Renal pelvis (tissue), 4 donors: ENCODE results near the gene TMEM53. TPM values are rescaled to one million over a fixed set of nuclear protein-coding genes. Genes with fewer than 3 reads are reported as not detected.

Experiments
- DNase-seq: peaks from one replicate; pipeline ENCODE4 v3.0.0-alpha.2; 2013
- polyA plus RNA-seq, 3 donors: library from polyadenylated mRNA; unstranded; fragments of 120-200 nt; gene quantifications; one replicate each; pipeline ENCODE4 v1.2.1, GENCODE V29; 2013; ENCODE audit not compliant: insufficient read length in 3 of 3

Gene TMEM53
- polyA plus RNA-seq, 3 donors: 13.3 to 17.0 (median 15.7) TPM

DNA sequence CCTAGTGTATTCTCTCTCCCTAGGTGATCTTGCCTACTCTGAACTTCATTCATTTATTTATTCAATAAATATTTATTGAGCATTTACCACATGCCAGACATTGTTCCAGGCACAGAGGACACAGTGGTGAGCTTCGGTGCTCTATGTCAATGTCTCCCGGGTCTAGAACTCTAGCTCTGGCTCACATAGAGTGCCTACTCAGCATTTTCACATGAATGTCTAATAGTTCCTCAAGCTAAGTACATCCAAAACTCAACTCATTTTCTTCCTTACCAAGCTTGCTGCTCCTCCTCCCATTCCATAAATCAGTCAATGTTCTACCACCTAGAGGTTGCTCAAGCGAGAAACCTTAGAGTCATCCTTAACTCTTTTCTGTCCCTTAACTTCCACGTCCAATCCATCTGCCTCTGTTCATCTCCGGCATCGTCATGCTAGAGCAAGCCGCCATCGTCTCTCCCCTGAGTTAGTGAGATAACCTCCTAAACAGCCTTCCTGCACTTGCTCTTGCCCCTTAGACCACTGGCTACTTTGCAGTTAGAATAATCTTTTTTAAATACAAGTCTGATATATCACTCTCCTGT lies 67.5 kb downstream of the TMEM53 start:
- no peak for DNase-seq

DNA sequence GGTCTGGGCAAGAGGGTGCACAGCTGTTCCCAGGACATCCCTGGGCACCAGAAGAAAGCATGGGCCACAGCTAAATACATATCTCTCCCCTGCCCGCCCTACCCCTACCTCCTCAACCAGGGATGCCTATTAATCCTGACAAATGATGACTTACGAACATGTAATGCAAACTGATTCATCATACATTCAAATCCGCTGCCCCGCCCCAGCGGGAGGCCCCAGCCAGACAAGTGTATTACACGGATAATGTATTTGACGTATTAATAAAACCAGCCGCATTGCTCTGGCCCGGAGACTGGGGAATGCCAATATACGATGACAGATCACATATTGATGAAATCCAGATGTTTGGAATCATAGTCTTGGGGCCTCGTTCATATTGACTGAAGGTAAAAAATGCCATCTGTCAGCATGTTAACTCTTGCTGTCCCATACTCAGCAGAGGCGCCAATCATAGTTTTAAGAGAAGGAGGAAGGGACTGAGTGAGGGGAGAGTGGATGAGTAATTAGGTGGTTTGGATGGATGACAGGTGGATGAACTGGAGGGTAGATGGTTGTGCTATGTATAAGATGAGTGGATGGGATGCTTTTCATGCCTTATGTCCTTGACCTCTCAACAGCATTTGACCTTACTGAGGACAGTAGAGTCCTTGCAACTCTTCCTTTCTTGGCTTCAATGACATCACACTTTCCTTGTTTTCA lies 68.2 kb downstream of the TMEM53 start:
- DNase-seq: no peak

DNA sequence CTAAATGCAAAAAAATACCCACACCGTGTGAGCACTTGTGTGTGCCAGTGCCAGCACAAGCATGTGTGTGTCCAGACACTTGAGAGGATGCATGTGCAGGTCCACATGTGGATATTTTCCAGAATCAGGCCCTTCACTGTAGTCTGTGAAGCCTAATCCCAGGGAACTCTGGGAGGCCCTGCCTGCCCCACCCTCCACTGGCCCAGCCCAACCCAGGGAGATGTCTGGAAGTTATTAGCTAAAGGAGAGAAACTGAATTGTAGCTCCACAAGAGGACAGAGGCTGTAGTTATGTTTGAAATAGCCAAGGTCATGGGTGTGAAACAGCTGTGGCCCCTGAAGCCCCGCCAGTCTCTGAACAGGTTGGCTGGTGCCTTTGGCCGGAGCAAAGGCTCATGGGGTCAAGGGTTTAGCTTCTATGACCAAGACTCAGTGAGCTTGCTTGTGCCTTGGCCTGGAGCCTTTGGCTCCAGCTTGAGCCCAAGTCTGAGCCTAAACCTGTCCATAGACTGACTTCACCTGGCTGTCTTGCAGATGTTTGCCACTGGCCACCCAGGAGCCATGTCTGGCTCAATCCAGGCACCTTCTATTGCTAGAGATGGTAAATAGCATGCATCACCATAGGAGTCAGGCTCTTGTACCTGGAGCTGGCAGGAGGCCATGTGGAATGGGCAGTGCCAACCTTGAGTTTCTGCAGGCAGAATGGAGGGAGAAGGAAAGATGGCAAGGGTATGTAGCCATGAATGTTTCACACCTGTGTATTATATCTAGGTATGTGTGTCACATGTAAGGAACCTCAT lies 69.9 kb downstream of the TMEM53 start:
- DNase-seq: no peak

DNA sequence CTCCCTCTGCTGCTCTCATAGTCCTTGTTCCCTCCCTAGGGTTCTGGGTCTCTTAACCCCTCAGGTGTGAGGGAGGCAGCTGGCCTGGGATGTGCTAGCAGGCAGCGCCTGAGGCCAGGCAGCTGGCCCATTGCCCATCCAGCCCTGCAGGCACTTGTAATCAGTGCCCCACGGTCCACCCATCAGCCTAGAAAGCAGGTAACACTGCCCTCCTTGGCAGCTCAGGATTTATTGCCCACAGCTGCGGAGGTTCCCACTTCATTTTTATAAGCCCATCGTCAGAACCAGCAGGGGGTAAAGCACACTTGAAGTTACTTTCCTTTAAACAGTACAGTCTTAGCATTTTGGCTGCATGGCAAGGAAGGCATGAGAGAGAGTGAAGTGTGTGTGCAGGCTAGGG lies 70.6 kb downstream of the TMEM53 start:
- DNase-seq: no peak

Other genes starting within 250 kb of the TMEM53 start
- gene ARMH1, start 233 bp upstream of the TMEM53 start, polyA plus RNA-seq: 1 to 10 TPM; 5.0 to 9.0 (median 8.1) TPM
- gene RNU5D-1, start 56.7 kb upstream of the TMEM53 start, polyA plus RNA-seq: not detected
- 10 to 100 TPM; 27.0 to 30.8 (median 28.1) TPM for gene KIF2C, start 65.4 kb upstream of the TMEM53 start, polyA plus RNA-seq
- 1,000 to 10,000 TPM; 1,996 to 2,548 (median 2,324) TPM for gene RPS8, start 101.1 kb upstream of the TMEM53 start, polyA plus RNA-seq
- 1 to 10 TPM; 1.1 to 1.3 (median 1.1) TPM for gene BEST4, start 113.7 kb upstream of the TMEM53 start, polyA plus RNA-seq
- gene PLK3, start 125.9 kb upstream of the TMEM53 start, polyA plus RNA-seq: 10 to 100 TPM in 1 of 3 donors, 1 to 10 TPM in 2; 6.2 to 10.1 (median 7.7) TPM
- under 1 TPM in 2 of 3 donors, not detected in 1; 0.19 to 0.42 TPM for gene DYNLT4, start 132.9 kb upstream of the TMEM53 start, polyA plus RNA-seq
- 10 to 100 TPM; 10.5 to 22.8 (median 22.7) TPM for gene BTBD19, start 134.0 kb upstream of the TMEM53 start, polyA plus RNA-seq
- 1 to 10 TPM; 5.4 to 7.7 (median 6.9) TPM for gene PTCH2, start 168.8 kb upstream of the TMEM53 start, polyA plus RNA-seq